C4-2B (cell line): ENCODE data around the gene ZNF473.

Experiments used
- ZFX ChIP-seq: fragments of 450-650 bp; IDR thresholded peaks from 2 replicates; pipeline ENCODE4 v1.6.1; 2017
- TF ChIP-seq, protein P1 (sequence below): fragments of 450-650 bp; conservative IDR thresholded peaks from 2 replicates; pipeline ENCODE4 v1.5.1; 2017; ENCODE audit warnings: mild to moderate bottlenecking

DNA sequence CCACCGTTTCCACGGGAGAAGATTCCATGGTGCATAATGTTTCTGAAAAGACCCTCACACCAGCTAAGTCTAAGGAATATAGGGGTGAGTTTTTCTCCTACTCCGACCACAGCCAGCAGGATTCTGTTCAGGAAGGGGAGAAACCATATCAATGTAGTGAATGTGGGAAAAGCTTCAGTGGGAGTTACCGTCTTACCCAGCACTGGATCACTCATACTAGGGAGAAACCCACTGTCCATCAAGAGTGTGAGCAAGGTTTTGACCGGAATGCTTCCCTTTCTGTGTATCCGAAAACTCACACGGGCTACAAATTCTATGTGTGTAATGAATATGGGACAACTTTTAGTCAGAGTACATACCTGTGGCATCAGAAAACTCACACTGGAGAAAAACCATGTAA, 19.1 kb downstream of the ZNF473 start:
- TF ChIP-seq, protein P1, sequence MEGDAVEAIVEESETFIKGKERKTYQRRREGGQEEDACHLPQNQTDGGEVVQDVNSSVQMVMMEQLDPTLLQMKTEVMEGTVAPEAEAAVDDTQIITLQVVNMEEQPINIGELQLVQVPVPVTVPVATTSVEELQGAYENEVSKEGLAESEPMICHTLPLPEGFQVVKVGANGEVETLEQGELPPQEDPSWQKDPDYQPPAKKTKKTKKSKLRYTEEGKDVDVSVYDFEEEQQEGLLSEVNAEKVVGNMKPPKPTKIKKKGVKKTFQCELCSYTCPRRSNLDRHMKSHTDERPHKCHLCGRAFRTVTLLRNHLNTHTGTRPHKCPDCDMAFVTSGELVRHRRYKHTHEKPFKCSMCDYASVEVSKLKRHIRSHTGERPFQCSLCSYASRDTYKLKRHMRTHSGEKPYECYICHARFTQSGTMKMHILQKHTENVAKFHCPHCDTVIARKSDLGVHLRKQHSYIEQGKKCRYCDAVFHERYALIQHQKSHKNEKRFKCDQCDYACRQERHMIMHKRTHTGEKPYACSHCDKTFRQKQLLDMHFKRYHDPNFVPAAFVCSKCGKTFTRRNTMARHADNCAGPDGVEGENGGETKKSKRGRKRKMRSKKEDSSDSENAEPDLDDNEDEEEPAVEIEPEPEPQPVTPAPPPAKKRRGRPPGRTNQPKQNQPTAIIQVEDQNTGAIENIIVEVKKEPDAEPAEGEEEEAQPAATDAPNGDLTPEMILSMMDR = no peak
- TF ChIP-seq ZFX = no peak
